NCI-H69 (cell line): ENCODE results near the gene CBLN1.
"Not testable (repeated sequence)": the region's sequence is repeated elsewhere in the genome, so short reads cannot be mapped to it uniquely, and the experiment has no call there.

Source experiments
- DNase-seq: peaks from one replicate; lab custom pipeline; 2025; lab: John Stamatoyannopoulos, UW

The CBLN1 gene

DNA sequence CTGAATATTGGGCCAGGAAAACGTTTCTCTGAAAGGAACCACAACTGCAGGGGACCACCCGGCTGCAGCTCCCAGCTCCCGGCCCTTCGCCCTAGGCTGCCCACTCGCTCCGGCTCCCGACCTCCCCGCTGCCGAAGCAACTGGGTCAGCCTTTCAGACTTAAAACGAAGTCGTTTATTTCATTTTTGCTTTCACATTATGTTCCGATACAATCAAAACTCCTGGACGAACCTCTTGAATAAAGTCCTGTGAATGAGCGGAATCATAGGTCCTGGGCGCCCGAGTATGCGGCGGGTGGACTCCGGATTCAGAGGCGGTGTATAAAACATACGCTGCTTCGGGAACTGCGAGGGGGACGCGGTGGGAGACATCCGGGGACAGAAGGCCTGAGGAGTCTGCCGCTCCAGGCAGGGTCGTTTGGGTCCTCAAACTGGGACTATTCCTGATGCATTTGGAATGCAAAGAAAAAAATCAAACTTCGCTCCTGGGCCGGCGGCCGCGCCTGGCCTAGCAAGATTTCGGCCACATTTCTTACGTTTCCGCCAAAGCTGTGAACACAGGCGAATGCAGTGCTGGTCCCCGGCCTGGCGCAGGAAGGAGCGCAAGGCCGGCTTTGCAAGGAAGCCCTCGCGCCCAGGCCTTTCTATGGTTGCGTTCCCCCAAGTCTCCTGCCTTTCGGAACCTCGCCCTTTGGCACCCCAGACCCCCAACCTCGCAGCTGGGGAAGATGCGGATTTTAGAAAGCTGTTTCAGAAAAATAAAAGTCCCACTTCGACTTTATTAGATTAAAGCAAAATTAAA, 3.7 kb downstream of the CBLN1 start:
- no peak for DNase-seq

DNA sequence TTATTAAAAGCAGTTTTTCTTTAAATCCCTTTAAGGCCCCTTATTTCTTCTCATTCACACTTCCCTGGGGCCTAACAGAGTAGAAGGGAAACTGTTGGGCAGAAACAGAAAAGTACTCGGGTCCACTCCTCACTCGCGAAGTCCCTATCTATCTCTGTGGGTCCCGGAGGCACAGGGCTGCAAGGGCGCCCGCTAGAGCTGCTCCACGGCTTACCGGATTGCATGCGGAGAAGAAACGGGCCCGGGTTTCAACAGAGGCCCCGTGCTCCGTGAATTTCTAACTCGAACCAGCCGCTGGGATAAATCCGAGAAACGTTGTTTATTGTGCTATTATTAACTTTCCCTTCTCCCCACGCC, 4.3 kb downstream of the CBLN1 start:
- DNase-seq, result no peak

DNA sequence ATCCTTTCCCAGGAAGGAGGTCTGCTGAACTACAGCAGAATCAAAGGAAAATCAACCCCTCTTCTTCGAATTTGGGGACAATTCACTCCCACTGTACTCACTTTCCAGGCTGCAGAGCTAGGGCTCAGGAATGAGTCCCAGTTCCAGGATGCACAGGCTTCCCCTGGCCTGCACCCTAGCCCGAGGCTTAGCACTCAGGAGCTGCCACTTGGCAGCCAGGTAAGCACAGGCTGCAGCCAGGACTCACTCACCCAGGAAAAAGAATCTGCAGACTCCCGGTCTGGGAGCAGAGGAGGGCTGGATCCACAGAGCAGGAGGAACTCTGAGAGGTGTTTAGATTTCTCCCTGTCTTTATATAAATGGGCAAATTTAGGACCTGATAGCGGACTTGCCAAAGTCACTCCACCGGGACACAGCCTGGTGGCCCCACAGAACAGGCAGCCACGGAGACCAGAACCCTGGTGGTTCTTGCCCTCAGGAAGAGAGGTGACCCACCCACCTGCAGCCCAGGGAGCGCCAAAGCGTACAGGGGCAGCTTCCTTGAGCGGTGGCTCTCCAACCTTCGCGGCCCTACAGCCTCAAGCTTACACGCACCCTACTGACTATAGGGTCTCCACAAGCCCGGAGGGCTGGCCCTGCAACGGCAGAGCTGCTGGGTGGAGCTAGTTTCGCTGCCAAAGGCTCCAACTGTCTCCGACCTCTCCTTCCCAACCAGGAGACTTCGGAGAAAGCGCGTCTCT, 4.8 kb downstream of the CBLN1 start:
- DNase-seq, result no peak

DNA sequence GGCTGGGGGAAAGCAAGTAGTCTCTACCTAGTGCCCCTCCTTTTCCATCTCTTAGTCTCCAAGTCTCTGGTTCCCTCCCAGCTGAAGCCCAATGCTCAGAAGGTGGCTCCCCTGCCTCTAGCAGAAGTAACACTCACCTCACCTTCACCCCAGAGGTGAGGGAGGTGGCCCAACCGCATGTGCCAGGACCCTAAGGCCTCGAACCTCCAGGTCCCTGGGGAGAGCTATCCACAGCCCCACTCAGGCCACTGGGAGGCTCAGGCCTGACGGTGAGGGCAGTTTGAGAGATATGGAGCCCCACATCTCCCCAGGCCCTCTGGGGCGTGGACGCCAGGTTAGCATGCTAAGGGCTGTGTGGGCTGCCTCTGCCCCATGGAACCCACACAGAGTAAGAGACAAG, 5.8 kb downstream of the CBLN1 start:
- no peak for DNase-seq

DNA sequence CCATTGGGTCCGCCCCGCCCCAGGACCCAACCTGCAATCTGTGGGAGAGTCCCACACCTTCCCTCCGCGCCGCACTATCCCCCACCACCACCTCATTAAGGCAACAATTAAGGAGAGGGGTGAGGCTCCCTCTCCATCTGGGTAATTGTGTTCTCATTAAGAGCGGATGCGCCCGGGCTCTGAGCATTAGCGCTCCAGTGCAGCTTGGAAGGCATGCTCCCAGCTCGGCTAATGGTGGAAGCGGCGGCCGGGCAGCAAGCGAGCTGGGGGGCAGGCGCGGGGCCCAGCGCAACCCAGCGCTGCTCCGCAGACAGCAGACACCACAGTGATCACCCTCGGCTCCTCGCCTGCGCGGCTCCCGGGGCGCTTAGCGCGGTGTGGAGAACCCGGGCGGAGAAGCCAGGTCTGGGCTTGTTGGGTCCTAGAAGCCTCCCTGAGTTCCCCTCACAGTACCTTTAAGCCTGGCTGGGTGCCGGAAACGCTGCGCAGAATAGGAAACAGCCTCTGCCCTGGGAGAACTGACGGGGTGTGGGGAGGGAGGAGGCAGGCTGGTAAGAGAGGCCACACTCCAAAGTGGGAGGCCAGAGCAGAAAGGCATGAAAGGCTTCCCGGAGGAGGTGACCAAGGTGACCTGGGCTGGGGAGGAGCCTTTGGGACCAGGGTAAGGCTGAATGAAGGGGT, 6.4 kb downstream of the CBLN1 start:
- peak; percentile 70 for DNase-seq

DNA sequence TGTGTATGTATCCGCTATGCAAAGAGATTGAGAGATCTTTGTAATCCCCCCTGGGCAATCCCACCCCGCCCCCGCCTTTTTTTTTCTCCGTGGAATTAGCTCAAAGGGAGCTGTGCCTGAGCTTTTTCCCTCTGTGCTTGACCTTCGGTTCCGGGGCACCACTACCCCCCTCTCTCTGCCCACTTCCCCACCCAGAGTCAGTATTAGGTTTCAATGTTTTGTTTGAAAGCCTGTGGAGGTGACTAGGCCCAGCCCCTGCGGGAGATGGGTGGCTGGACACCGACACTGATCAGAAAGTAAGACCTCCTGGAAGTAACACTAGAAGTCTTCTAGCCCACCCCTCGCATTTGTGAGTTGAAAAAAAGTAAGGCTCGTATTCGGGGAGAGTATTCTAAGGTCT, 7.0 kb downstream of the CBLN1 start:
- DNase-seq, result peak; percentile 13

DNA sequence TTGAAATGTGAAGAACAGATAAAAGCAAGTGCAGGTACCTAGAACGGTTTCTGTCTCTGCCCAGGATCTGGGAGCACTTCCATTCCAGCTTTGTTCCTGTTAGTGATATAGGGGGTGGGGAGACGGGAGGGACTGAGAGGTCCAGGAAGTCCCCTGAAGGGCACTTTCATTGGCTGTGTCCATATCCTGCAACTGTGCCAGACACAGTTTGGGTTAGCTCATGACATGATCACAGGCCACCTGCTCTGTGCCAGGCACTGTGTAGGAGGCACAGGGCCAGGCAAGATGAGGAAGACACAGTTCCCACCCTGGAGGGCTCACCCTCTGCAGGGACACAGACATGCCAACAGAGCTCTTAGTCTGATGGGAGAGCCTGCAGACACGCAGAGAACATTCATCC, 7.9 kb downstream of the CBLN1 start:
- DNase-seq, result no peak

DNA sequence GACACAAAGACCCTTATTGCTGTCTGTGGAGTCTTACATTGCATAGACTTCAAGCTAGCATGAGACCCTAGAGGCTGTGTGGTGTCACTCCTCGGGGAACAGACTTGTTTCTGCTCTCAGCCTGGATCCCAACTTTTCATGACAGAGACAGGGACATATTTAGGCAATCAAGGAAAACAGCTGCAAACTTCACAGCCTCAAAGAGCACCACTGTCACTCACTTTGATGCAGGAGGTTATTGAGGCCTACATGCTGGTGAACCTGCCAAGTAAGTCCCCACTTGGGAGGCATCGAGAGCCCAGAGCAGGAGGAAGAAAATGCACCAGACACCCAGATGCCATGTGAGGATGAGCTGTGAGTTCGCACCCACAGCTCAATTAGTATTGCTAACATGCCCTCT, 10.3 kb downstream of the CBLN1 start:
- DNase-seq, result no peak

DNA sequence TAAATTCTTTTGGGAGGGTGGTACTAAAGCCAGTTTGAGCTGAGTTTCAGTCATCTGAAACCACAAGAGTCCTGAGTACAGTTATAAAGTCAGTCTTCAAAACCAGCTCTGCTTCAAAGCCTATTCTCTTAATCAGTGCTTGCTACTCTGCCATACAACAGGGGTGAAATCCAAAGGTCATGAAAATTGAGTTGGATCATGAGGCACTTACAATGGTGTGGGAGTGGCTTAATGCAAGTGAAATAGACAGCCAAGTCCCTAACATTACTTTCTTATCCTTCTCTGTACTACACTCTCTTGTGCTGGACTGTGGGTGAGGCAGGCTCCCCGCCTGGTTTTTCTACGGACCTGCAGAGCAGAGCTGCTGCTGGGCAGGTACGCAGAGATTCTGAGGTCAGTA, 12.4 kb downstream of the CBLN1 start:
- DNase-seq, result no peak

DNA sequence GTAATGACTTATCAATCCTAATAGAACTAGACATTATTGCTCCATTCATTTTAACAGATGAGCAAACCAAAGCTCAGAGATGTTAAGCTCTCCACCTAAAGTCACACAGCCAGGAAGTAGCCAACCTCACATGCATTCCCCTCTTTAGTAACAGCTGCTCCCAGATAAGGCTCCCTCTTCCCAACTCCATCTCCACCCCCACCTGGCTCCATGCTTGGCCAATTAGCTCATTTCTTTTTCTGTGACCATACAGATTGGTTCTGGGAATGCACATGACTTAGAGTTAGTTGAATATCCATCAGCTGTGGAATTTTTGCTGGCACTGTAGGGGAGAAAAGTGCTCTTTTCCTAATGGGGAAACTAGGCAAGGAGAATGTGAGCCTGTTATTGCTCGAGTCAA, 13.0 kb downstream of the CBLN1 start:
- no peak for DNase-seq

DNA sequence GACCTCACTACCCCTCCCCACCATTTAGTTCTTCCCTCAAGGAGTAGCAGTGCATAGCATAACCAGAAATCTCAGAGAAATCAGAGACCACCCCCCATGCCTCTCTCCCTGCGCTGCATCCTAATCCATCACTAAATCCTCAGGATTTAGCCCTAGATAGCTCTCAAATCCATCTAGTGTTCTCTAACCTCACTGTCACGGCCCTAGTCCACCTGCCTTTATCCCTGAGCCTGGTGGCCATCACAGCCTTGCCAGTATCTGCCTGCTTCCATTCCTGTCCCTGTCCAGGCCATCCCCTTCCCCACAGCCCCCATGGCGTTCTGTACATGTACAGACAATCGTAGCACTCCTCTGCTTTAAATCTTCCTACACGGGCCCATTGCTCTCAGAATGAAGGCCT, 19.1 kb downstream of the CBLN1 start:
- DNase-seq, result no peak

DNA sequence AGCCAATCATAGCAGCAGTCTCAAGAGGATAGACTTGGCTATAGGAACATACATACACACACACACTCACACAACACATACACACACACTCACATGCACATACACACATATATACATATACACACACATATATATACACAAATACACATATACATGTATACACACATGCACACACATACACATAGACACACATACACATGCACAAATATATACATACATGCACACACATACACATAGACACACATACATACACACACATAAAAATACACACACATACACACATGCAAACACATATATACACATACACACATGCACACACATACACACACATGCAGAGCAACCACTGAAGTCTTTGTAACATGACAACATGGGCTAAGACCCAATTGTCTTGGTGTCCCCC, 19.7 kb downstream of the CBLN1 start:
- no peak for DNase-seq

DNA sequence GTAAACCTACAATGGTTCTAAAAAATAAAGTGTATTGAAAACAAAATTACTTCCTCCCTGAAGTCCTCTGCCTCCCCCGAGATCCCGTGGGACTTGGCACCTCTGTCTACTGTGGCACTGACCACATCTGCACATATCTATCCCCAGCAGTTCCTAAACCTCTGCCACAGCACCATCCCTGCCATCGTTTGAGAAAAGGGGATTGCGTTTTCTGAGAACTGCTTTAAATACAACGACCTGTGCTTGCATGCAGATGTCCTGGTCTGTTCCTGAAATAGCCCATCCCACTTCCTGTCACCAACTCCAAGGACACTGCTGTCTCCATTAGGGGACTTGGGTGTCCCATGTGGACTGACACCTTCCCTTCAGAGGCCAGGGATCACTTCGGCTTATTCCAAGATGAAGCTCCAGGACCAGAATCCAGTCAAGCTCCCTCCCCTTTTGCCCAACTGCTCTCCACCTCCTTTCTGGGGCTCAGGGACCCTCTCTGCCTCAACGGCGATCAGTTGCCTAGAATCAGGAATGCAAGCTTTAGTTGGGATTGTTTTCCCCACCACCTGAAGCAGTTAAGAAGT, 20.6 kb downstream of the CBLN1 start:
- DNase-seq, result no peak

DNA sequence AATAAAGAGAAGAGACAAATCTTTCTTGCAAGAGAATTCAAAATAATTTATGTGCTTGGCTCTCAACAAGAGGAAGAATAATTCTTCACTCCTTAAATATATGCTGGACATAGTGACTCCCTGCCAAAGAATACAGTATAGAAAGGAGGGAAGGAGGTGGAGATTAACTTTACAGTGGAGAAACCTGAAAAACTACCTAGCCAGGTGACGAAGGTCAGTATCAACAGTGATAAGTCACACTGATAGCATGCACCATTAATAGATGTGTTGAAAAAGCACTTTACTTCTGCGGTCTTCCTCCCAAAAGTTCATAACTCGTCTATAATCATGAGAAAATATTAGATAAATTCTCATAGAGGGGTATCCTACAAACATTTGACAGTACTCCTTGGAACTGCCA, 21.4 kb downstream of the CBLN1 start:
- no peak for DNase-seq

DNA sequence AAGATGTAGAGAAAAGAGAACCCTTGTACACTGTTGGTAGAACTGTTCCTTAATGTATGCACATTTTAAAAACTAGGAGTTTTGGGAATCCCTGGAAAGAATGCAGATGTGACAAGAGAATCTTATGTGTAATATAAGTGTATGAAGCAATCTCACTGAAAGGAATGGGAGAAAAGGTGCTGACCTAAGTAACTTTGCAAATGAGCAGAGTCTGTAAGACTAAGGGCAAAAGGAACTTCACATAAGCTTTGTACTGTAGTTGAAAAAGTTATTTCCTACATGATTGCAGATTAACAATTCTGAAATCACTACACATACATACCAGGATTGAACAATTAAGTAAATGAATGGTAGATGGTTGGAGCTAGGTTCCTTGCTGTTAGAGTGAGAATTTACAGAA, 22.3 kb downstream of the CBLN1 start:
- no peak for DNase-seq

DNA sequence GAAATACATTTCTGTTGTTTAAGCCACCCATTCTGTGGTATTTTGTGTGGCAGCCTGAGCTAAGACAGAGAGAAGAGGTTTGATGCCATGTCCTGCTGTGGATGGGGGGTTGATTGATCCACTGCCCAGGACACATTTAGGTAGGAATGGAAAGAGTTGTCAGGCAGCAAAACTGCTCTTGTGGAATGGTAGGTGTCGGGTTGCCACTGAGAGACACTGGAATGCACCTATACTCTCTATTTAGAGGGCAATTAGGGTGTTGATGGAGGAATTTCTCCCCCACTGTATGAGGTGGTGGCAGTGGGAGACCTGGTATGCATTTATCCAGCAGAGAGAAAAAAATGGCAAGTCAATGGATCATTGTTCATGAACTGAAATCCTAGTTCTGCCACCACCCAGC, 30.9 kb downstream of the CBLN1 start:
- DNase-seq, result no peak

DNA sequence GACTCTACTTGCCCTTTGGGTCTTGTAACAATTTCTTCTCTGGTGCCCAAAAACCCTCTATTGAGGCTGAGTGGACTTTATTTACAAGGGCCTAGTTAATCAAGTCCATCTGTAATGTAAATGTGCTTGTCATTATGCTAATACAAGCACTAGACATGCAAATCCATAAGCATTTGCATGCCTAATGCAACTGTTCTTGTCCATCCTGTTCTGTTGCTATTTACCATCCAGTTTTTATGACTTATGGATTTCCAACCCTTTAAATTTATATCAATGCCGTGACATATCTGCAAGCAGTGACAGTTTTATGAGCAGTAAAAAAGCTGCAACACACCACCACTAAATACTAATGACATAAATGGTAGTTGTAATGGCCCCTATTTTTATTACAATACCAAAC, 33.4 kb downstream of the CBLN1 start:
- no peak for DNase-seq

DNA sequence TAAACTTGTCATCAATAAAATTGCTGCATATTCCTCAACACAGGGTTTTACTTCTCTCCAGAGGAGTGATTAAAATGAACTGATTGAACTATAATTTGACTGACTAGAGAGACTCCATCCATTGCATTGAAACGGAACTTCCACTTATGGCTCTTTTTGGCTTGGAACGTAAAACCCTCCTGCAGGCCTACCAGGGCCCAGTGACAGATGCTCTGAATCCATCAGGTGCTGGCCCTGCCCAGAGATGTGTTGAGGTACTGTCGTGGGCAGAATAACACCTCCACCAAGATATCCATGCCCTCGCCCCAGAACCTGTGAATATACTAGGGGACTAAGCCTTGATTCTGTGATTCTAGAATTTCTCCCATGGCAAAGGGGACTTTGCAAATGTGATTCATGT, 45.4 kb downstream of the CBLN1 start:
- no peak for DNase-seq

DNA sequence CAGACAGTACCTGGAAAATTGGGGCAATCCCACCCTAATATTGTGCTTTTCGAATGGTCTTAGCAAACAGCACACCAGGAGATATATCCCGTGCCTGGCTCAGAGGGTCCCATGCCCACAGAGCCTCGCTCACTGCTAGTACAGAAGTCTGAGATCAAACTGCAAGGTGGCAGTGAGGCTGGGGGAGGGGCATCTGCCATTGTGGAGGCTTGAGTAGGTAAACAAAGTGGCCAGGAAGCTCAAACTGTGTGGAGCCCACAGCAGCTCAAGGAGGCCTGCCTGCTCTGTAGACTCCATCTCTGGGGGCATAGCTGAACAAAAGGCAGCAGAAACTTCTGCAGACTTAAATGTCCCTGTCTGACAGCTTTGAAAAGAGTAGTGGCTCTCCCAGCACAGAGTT, 53.3 kb downstream of the CBLN1 start:
- DNase-seq, result not testable (repeated sequence)
